RWPE2 (cell line): ENCODE measurements around the gene ANKRA2.

Experiments used
- ATAC-seq: fragments of 200-7000 bp; cut with Tn5 transposase; 3 replicates; pipeline ENCODE4 v1.9.1; 2021; ENCODE audit warnings: low read depth
- DNase-seq: peaks from one replicate; pipeline ENCODE4 v3.0.0-alpha.2; 2020; ENCODE audit warnings: low spot score
- H3K27ac ChIP-seq: fragments of 450-650 bp; 2 replicates; pipeline ENCODE4 v1.5.1; 2017; ENCODE audit warnings: mild to moderate bottlenecking; ENCODE audit not compliant: poor library complexity, severe bottlenecking
- H3K27me3 ChIP-seq: fragments of 250-450 bp; sonication (Bioruptor Pico); 2 replicates; pipeline ENCODE4 v1.5.1; 2021; ENCODE audit warnings: mild to moderate bottlenecking, moderate library complexity; ENCODE audit not compliant: insufficient read depth, poor library complexity, severe bottlenecking
- H3K36me3 ChIP-seq: fragments of 250-450 bp; sonication (Bioruptor Pico); 2 replicates; pipeline ENCODE4 v1.5.1; 2020; ENCODE audit warnings: low read depth, mild to moderate bottlenecking, moderate library complexity
- H3K4me1 ChIP-seq: fragments of 250-450 bp; sonication (Bioruptor Pico); 2 replicates; pipeline ENCODE4 v1.5.1; 2021; ENCODE audit warnings: mild to moderate bottlenecking, moderate library complexity; ENCODE audit not compliant: insufficient read depth, poor library complexity, severe bottlenecking
- H3K4me3 ChIP-seq: fragments of 250-450 bp; sonication (Bioruptor Pico); 2 replicates; pipeline ENCODE4 v1.5.1; 2021; ENCODE audit warnings: mild to moderate bottlenecking, moderate library complexity; ENCODE audit not compliant: severe bottlenecking
- H3K9me3 ChIP-seq: fragments of 250-450 bp; sonication (Bioruptor Pico); 2 replicates; pipeline ENCODE4 v1.5.1; 2021; ENCODE audit warnings: mild to moderate bottlenecking, moderate library complexity; ENCODE audit not compliant: severe bottlenecking
- CTCF ChIP-seq: fragments of 450-650 bp; IDR thresholded peaks from one replicate; pipeline ENCODE4 v1.5.1; 2017; ENCODE audit warnings: mild to moderate bottlenecking, moderate library complexity; ENCODE audit not compliant: poor library complexity, severe bottlenecking

The ANKRA2 gene

GRCh38 chr5:73558950-73559349 lies 6.5 kb downstream of the ANKRA2 start:
- peak; percentile 86 for ATAC-seq
- Histone ChIP-seq H3K9me3 (no peaks in the 10 kb centered on the region), H3K4me3 (no peak overlapping the region), H3K4me1 (no peaks in the 10 kb centered on the region), H3K27ac (no peak overlapping the region), H3K36me3 (peaks cover 76% of the 10 kb centered on the region), H3K27me3 (no peaks in the 10 kb centered on the region)
- no peak for DNase-seq
- peak; percentile 64 for TF ChIP-seq CTCF

- DNase-seq (no peak), ATAC-seq (no peak)
- Histone ChIP-seq H3K27ac (no peak overlapping the region), H3K4me1 (no peaks in the 10 kb centered on the region), H3K4me3 (no peak overlapping the region), H3K27me3 (no peaks in the 10 kb centered on the region), H3K36me3 (peaks cover 38% of the 10 kb centered on the region), H3K9me3 (no peaks in the 10 kb centered on the region)
- no peak for TF ChIP-seq CTCF
Measured at GRCh38 chr5:73552642-73553041, 12.8 kb downstream of the ANKRA2 start.

GRCh38 chr5:73550016-73550415 lies 15.4 kb downstream of the ANKRA2 start:
- no peak for DNase-seq
- H3K27me3 ChIP-seq, result no peaks in the 10 kb centered on the region
- no peak overlapping the region for H3K4me3 ChIP-seq
- H3K9me3 ChIP-seq, result no peaks in the 10 kb centered on the region
- H3K4me1 ChIP-seq, result peaks cover 2% of the 10 kb centered on the region
- no peak for TF ChIP-seq CTCF
- no peak for ATAC-seq
- H3K27ac ChIP-seq, result no peak overlapping the region
- peaks cover 16% of the 10 kb centered on the region for H3K36me3 ChIP-seq

GRCh38 chr5:73545403-73545779 lies 20.0 kb downstream of the ANKRA2 start:
- ATAC-seq, result no peak
- H3K4me1 ChIP-seq, result peaks cover 35% of the 10 kb centered on the region
- no peak for DNase-seq
- H3K36me3 ChIP-seq, result no peaks in the 10 kb centered on the region
- H3K4me3 ChIP-seq, result no peak overlapping the region
- peak overlapping the region; percentile 29 for H3K27ac ChIP-seq
- TF ChIP-seq CTCF, result no peak
- H3K27me3 ChIP-seq, result no peaks in the 10 kb centered on the region
- H3K9me3 ChIP-seq, result no peaks in the 10 kb centered on the region

GRCh38 chr5:73544429-73545402 lies 20.7 kb downstream of the ANKRA2 start:
- ATAC-seq (peak; percentile 44), DNase-seq (no peak)
- peaks cover 41% of the 10 kb centered on the region for H3K4me1 ChIP-seq
- peak overlapping the region; percentile 29 for H3K27ac ChIP-seq
- no peak overlapping the region for H3K4me3 ChIP-seq
- no peaks in the 10 kb centered on the region for H3K36me3 ChIP-seq
- H3K27me3 ChIP-seq, result no peaks in the 10 kb centered on the region
- H3K9me3 ChIP-seq, result no peaks in the 10 kb centered on the region
- TF ChIP-seq CTCF, result no peak
